Skin epidermis (tissue), 12 donors: Measurements from ENCODE around the gene KIAA0586.
"Not testable (repeated sequence)": the region's sequence is repeated elsewhere in the genome, so short reads cannot be mapped to it uniquely, and the experiment has no call there.

Experiments used
- H3K27ac ChIP-seq, 21 experiments: fragments of 200-600 bp; sonication (generic) in 11 of 21; one replicate each; pipeline ENCODE4 v1.5.0; 2020; ENCODE audit warnings: mild to moderate bottlenecking in 3 of 21, inconsistent platforms in 2 of 21, moderate library complexity in 2 of 21
- H3K4me3 ChIP-seq, 7 experiments: fragments of 200-600 bp; sonication (generic) in 2 of 7; one replicate each; pipeline ENCODE4 v1.5.0; 2020; ENCODE audit warnings: inconsistent platforms in 2 of 7, mild to moderate bottlenecking in 2 of 7, moderate library complexity in 1 of 7

KIAA0586 gene

GRCh38 chr14:58540749-58541632, 113.5 kb downstream of the KIAA0586 start:
- H3K27ac ChIP-seq: no peak overlapping the region
- no peak overlapping the region for H3K4me3 ChIP-seq

DNA sequence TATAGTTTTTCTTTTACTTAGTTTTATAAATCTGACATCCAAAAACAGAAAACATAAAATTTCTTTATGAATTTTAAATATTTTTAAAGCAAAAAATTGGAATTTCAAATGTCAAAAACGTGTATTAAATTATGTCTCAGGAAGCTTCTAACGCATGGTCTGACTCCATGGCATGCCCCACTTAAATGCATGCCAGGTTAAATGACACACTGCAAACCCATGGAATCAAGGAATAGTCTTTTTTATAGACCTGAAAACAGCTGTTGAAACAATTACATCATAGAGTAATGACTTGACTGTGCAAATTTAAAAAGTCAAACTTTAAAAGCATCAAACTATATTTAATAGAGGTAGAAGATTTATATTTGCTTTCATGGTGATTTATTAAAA, 114.1 kb downstream of the KIAA0586 start:
- no peak overlapping the region for H3K27ac ChIP-seq
- no peak overlapping the region for H3K4me3 ChIP-seq

DNA sequence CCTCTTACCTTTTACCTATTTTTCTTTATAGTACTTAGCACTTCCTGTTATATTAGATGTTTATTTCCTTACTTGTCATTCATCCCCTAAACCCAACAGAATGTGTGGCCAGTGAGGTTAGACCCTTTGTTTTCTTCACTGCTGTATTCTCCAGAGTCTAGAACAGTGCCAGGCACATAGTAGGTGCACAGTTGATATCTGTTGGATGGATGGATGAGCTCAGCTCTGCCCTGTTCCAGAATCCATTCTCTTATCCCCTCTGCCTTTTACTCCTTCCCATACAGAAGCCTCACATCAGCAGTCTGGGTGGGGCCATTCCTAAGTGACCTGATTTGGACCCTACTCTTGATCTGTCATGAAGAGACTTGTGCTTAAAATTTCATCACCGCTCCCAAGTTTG, 115.7 kb downstream of the KIAA0586 start:
- Histone ChIP-seq H3K4me3 (no peak overlapping the region), H3K27ac (no peak overlapping the region)

- H3K4me3 ChIP-seq: no peak overlapping the region
- H3K27ac ChIP-seq: no peak overlapping the region
Measured at GRCh38 chr14:58547649-58548048, 120.1 kb downstream of the KIAA0586 start.

DNA sequence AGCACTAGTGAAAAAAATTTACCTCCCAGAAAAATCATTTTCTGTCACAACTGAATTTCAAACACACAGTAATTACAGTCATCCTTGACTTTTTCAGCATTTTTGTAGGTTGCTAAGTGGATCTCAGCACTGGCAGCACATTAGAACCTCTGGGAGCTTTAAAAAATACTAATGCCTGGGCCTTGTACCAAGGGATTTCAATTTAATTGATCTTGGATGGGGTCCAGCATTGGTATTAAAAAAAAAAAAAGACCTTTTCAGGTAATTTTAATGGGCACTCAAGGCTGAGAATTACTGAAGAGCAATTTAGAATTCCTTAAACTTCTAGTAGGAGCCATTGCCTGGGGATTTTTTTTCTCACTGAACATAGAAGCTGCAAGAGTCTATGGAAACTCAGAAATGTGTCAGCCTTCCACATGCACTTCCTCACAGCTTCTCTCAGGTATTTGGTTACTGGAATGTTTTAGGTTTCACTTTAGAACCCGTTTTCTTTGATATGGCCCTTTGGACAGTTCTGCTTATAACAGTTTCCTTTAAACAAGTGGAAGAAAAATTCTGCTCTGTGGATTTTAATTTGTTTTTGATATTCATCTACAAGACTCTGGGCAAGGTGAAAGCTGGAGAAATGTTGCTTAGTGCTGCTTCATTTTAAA, 121.7 kb downstream of the KIAA0586 start:
- H3K27ac ChIP-seq: no peak overlapping the region
- no peak overlapping the region for H3K4me3 ChIP-seq

- Histone ChIP-seq H3K4me3 (no peak overlapping the region), H3K27ac (no peak overlapping the region)
Measured at GRCh38 chr14:58553959-58554358, 126.4 kb downstream of the KIAA0586 start.

GRCh38 chr14:58555647-58556046, 128.1 kb downstream of the KIAA0586 start:
- no peak overlapping the region for H3K4me3 ChIP-seq
- no peak overlapping the region for H3K27ac ChIP-seq

DNA sequence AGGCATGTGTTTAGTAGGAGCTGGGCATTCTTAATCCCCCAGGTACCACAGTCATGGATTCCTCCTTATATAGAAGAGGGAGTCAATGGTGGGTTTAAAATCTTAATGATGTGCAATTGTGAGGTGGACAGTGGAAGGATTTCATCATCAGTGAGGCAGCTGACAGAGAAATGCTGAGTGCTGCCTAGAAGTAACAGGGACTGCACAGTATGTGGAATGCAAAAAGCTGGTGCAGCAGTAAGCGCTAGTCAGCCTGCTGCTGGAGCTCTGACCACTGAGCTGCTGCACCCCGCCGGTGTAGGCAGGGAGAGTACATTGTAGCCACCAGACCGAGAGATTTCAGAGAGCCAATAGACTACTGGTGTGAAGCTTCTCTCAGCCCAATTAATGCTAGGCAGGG, 129.7 kb downstream of the KIAA0586 start:
- Histone ChIP-seq H3K4me3 (no peak overlapping the region), H3K27ac (no peak overlapping the region)

DNA sequence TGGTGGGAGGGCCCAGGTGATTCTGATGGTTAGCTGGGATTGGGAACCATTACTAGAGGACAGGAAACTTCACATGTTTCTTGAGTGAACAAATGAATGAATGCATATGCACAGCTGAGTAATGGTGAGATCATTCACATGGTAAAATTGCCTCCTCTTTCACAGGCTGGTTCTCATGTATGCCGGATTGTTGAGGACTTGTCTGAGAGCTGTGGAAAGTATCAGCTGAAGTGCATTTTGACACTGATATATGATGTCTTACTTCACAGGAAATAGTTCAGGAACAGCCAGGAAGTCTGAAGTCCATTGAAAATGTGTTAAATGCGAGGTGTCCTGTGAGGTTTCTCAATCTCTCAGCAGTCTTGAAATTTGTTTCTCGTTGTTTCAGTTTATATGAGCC, 132.7 kb downstream of the KIAA0586 start:
- Histone ChIP-seq H3K4me3 (no peak overlapping the region), H3K27ac (no peak overlapping the region)

DNA sequence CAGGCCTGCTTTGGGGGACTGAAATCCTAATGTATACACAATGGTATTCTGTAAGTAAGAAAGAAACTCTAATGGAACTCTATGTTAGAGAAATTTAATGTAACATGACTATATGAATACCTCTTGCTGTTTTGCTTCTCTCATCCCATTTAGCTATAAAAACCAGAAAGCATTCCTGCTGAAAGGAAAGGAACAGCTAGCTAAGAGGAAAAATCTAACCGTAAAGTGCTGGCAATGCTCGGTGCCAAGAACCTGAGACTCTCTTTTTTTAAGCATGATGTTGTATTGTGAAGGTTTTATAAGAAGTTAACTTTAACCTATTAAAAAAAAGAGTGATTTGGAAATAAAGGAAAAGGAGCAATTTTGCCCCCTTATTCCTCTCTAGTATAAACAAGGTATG, 134.6 kb downstream of the KIAA0586 start:
- H3K27ac ChIP-seq: no peak overlapping the region
- no peak overlapping the region for H3K4me3 ChIP-seq

DNA sequence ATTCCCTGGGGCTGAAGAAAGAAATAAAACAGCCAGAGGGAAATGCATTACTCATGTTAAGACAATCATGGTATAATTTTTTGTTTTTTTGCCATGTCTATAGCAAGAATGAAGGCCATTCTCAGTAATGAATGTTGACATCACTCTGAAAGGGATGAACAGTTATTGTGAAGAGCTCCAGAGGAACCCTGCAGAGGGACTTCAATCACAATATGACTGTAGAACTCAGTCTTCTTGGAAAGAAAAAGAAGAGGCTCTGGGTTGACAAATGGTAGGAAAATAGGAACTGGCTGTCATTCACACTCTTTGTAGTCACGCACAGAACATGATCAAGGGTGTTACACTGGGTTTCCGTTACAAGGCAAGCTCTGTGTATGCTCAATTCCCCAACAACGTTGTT, 136.5 kb downstream of the KIAA0586 start:
- Histone ChIP-seq H3K27ac (no peak overlapping the region), H3K4me3 (no peak overlapping the region)

DNA sequence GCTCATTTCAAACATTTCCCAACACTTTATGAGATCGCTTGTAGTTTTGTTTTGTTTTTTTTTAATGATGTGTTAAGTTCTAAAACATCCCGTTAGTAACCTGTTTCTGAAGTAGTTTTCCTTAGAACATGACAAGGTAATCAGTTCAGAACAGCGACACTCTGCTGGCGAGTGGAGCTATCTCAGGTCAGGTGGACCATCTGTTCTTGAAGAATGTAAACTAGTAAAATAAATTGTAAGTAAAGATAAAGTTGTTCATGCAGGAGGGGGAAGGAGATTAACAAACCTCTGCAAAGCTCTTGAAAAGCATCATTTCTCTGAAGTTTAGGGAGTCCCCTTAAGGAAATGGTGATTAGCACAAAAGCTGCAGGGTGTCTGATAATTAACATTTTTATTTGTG, 138.3 kb downstream of the KIAA0586 start:
- Histone ChIP-seq H3K27ac (no peak overlapping the region), H3K4me3 (no peak overlapping the region)

- Histone ChIP-seq H3K27ac (no peak overlapping the region), H3K4me3 (no peak overlapping the region)
Measured at GRCh38 chr14:58566979-58567378, 139.5 kb downstream of the KIAA0586 start.

GRCh38 chr14:58568322-58568721, 140.8 kb downstream of the KIAA0586 start:
- no peak overlapping the region for H3K27ac ChIP-seq
- H3K4me3 ChIP-seq: no peak overlapping the region

GRCh38 chr14:58571256-58571655, 143.7 kb downstream of the KIAA0586 start:
- H3K4me3 ChIP-seq: no peak overlapping the region
- no peak overlapping the region for H3K27ac ChIP-seq

GRCh38 chr14:58571769-58572472, 144.4 kb downstream of the KIAA0586 start:
- no peak overlapping the region for H3K4me3 ChIP-seq
- peak overlapping the region in 1 of 21 experiments; percentile 21 for H3K27ac ChIP-seq

DNA sequence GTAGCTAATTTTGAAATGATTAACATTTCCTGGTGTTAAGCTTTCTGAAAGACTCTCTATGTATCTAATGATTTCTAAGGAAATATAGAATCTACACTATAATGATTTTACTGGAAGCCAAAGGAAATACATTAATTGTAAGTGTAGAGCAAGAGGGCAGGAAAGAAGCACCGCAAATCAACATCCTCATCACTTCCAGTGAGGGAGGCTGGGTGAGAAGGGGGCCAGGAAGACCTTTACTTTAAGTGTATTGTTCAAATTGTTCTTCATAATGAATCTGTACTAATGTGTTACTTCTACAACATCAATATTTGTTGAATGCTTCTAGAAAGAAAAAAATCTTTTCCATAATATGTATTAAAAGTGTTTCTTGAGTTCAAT, 144.9 kb downstream of the KIAA0586 start:
- no peak overlapping the region for H3K27ac ChIP-seq
- H3K4me3 ChIP-seq: no peak overlapping the region

GRCh38 chr14:58572863-58573262, 145.3 kb downstream of the KIAA0586 start:
- no peak overlapping the region for H3K4me3 ChIP-seq
- H3K27ac ChIP-seq: no peak overlapping the region

GRCh38 chr14:58574623-58575022, 147.1 kb downstream of the KIAA0586 start:
- Histone ChIP-seq H3K27ac (no peak overlapping the region), H3K4me3 (no peak overlapping the region)

GRCh38 chr14:58575956-58576355, 148.4 kb downstream of the KIAA0586 start:
- Histone ChIP-seq H3K27ac (no peak overlapping the region), H3K4me3 (no peak overlapping the region)

- H3K4me3 ChIP-seq, H3K27ac ChIP-seq: not testable (repeated sequence)
Measured at GRCh38 chr14:58580035-58580434, 152.5 kb downstream of the KIAA0586 start.
